Endothelial cell of umbilical vein (primary cell): Measurements from ENCODE around the gene CBLN3. TPM values are rescaled to one million over a fixed set of nuclear protein-coding genes. Genes with fewer than 3 reads are reported as not detected.

Source experiments
- BruUV-seq: library from RNA; stranded (reverse); fragments of 400-500 nt; replicated peaks from 2 replicates; lab custom pipeline; 2021; lab: Mats Ljungman, UMichigan
- CTCF ChIA-PET: fragments of 300-600, 350-600 bp; sonication (Branson Sonifier 250); formaldehyde crosslinking; loops from one replicate; lab custom pipeline; 2021; ENCODE audit warnings: antibody characterized with exemption, inconsistent platforms; lab: Charles Lee
- POLR2A ChIA-PET: fragments of 300-600, 350-600 bp; sonication (Branson Sonifier 250); formaldehyde crosslinking; loops from one replicate; lab custom pipeline; 2021; ENCODE audit warnings: antibody characterized with exemption, inconsistent platforms; lab: Charles Lee
- DNase-seq: peaks from one replicate; pipeline ENCODE4 v3.0.0-alpha.2; 2011; ENCODE audit warnings: low read depth, low spot score
- FAIRE-seq: peaks from 2 replicates; lab custom pipeline; 2011; peaks lifted over from hg19 to GRCh38; lab: Jason Lieb, UNC
- H2AFZ ChIP-seq: 2 replicates; pipeline ENCODE4 v1.6.0; 2012; ENCODE audit warnings: low read depth, low read length, control low read depth, inconsistent platforms
- H3K27ac ChIP-seq: 2 replicates; pipeline ENCODE4 v1.5.1; 2011; ENCODE audit warnings: low read depth, mild to moderate bottlenecking, control low read depth, low read length, moderate library complexity; ENCODE audit not compliant: insufficient read depth
- H3K27me3 ChIP-seq, 2 experiments: 2 replicates each; pipeline versions ENCODE4 v1.6.0 to v1.6.1; 2011; ENCODE audit warnings: low read length in 2 of 2, mixed read lengths in 1 of 2; ENCODE audit not compliant: control insufficient read depth in 2 of 2, insufficient read depth in 2 of 2
- H3K36me3 ChIP-seq, 2 experiments: 2 replicates in 1 of 2; 3 replicates in 1 of 2; pipeline ENCODE4 v1.5.1; 2011; ENCODE audit warnings: low read length in 2 of 2, mild to moderate bottlenecking in 1 of 2, moderate library complexity in 1 of 2; ENCODE audit not compliant: control insufficient read depth in 2 of 2, insufficient read depth in 2 of 2; ENCODE audit errors: extremely low read depth in 1 of 2
- H3K4me1 ChIP-seq: 3 replicates; pipeline ENCODE4 v1.5.1; 2011; ENCODE audit warnings: mild to moderate bottlenecking, low read length; ENCODE audit not compliant: control insufficient read depth, insufficient read depth; ENCODE audit errors: extremely low read depth
- H3K4me2 ChIP-seq: 2 replicates; pipeline ENCODE4 v1.6.1; 2011; ENCODE audit warnings: low read length, control low read depth, mixed read lengths; ENCODE audit not compliant: insufficient read depth
- H3K4me3 ChIP-seq, 3 experiments: fragments of 200-600 bp in 1 of 3; sonication (generic), shearing (Covaris generic) in 1 of 3; replicated peaks in 1 of 3; 2 replicates each; pipeline ENCODE4 v1.5.1; 2011 to 2016; ENCODE audit warnings: control low read depth in 3 of 3, low read length in 3 of 3, mild to moderate bottlenecking in 2 of 3, inconsistent platforms in 1 of 3, low read depth in 1 of 3, moderate library complexity in 1 of 3; ENCODE audit not compliant: insufficient read depth in 1 of 3
- H3K79me2 ChIP-seq: 2 replicates; pipeline ENCODE4 v1.6.0; 2012; ENCODE audit warnings: low read length, inconsistent platforms; ENCODE audit not compliant: control insufficient read depth, insufficient read depth
- H3K9ac ChIP-seq: replicated peaks from 2 replicates; pipeline ENCODE3; 2011; ENCODE audit warnings: low read length, control low read depth; ENCODE audit not compliant: insufficient read depth; ENCODE audit errors: extremely low read depth
- H3K9me1 ChIP-seq: replicated peaks from 3 replicates; pipeline ENCODE4 v1.6.0; 2011; ENCODE audit warnings: mild to moderate bottlenecking, low read length; ENCODE audit not compliant: control insufficient read depth, insufficient read depth; ENCODE audit errors: extremely low read depth
- H3K9me3 ChIP-seq: replicated peaks from 2 replicates; pipeline ENCODE4 v1.5.1; 2012; ENCODE audit warnings: low read length, inconsistent platforms; ENCODE audit not compliant: control insufficient read depth, insufficient read depth
- H4K20me1 ChIP-seq: replicated peaks from 2 replicates; pipeline ENCODE3; 2011; ENCODE audit warnings: mild to moderate bottlenecking, low read length; ENCODE audit not compliant: control insufficient read depth, insufficient read depth; ENCODE audit errors: extremely low read depth
- CTCF ChIP-seq, 2 donors: IDR thresholded peaks; 1 replicate in 1 of 2; 2 replicates in 1 of 2; pipeline ENCODE4 v1.5.1; 2011; ENCODE audit warnings: low read length in 2 of 2, mild to moderate bottlenecking in 2 of 2, moderate library complexity in 2 of 2, control low read depth in 1 of 2, inconsistent platforms in 1 of 2, low read depth in 1 of 2; ENCODE audit not compliant: insufficient read depth in 1 of 2; ENCODE audit errors: extremely low read depth in 1 of 2
- FOS ChIP-seq: IDR thresholded peaks from 2 replicates; pipeline ENCODE4 v1.6.1; 2011; ENCODE audit warnings: mild to moderate bottlenecking, low read length, moderate library complexity, borderline replicate concordance; ENCODE audit not compliant: insufficient read depth
- GATA2 ChIP-seq: IDR thresholded peaks from 2 replicates; pipeline ENCODE4 v1.7.0; 2011; ENCODE audit warnings: low read depth, mild to moderate bottlenecking, moderate library complexity, mixed read lengths, low read length; ENCODE audit not compliant: insufficient read length, insufficient read depth
- JUN ChIP-seq: IDR thresholded peaks from 2 replicates; pipeline ENCODE4 v1.6.1; 2011; ENCODE audit warnings: borderline replicate concordance, low read depth; ENCODE audit not compliant: insufficient read length, insufficient read depth
- MAX ChIP-seq: IDR thresholded peaks from 2 replicates; pipeline ENCODE4 v1.6.1; 2011; ENCODE audit not compliant: insufficient read depth, insufficient read length
- MYC ChIP-seq: IDR thresholded peaks from one replicate; pipeline ENCODE4 v1.6.1; 2011; ENCODE audit warnings: mild to moderate bottlenecking, low read depth, low read length
- POLR2AphosphoS5 ChIP-seq: IDR thresholded peaks from 2 replicates; pipeline ENCODE4 v1.6.1; 2012; ENCODE audit warnings: low read depth, mild to moderate bottlenecking, control low read depth, low read length, moderate library complexity; ENCODE audit not compliant: insufficient read depth
- dilution Hi-C: fragments of 300-500 bp; cut with MboI; formaldehyde crosslinking; loops from one replicate; pipeline ENCODE4 v1.15.0; 2019; ENCODE audit warnings: low sequenced_read_pairs; ENCODE audit not compliant: extremely low pct_ligation_motif_present
- intact Hi-C: fragments of 100-400 bp; cut with micrococcal nuclease; formaldehyde crosslinking; loops from one replicate; pipeline ENCODE4 v1.10.0; 2022
- polyA plus RNA-seq, 4 experiments: library from polyadenylated mRNA; depleted of rRNA in 3 of 4; stranded (reverse) in 3 of 4; unstranded in 1 of 4; fragments of >200 nt; gene quantifications; 2 replicates each; pipeline versions ENCODE4 v1.2.1 to v1.2.3, GENCODE V29; 2011 to 2012; ENCODE audit warnings: missing spikeins in 1 of 4
- total RNA-seq: library from RNA; stranded (reverse); gene quantifications from 2 replicates; pipeline ENCODE4 v1.2.3, GENCODE V29; 2021

Gene CBLN3
- total and polyA plus RNA-seq, 2 donors (not counting 3 experiments of a cell fraction or from before 2014, with no cell fraction given): 7.9 to 8.6 TPM

- DNase-seq (no peak), FAIRE-seq (no peak)
- intact Hi-C loops: no loop called here
- Histone ChIP-seq H3K27ac (no peak overlapping the region), H3K79me2 (no peaks in the 10 kb centered on the region), H3K4me3 (no peak overlapping the region), H3K36me3 (no peaks in the 10 kb centered on the region), H3K4me1 (peaks cover 2% of the 10 kb centered on the region), H3K9me1 (no peaks in the 10 kb centered on the region), H3K4me2 (no peak overlapping the region), H3K27me3 (peaks cover 1 to 11% of the 10 kb centered on the region in 2 experiments), H3K9ac (no peak overlapping the region), H2AFZ (no peak overlapping the region), H4K20me1 (no peaks in the 10 kb centered on the region), H3K9me3 (no peaks in the 10 kb centered on the region)
- BruUV-seq: no TSS peak
- dilution Hi-C loops: no loop called here
- CTCF ChIA-PET: interaction anchor here (2.8 kb wide), 1 partner anchor 47 kb away, joined by 6 read pairs; no protein-coding TSS in a partner anchor
- no peak for TF ChIP-seq GATA2
- no peak for TF ChIP-seq JUN
- POLR2A ChIA-PET: no interaction called here
Measured at GRCh38 chr14:24384169-24384568, 45.3 kb downstream of the CBLN3 start.

- POLR2A ChIA-PET: no interaction called here
Measured at GRCh38 chr14:24382064-24382371, 47.5 kb downstream of the CBLN3 start.

More at GRCh38 chr14:24382064-24382371, 47.5 kb downstream of the CBLN3 start:
- no peak for DNase-seq
- Histone ChIP-seq H3K27ac (no peak overlapping the region), H3K4me2 (no peak overlapping the region), H3K4me1 (no peaks in the 10 kb centered on the region), H4K20me1 (no peaks in the 10 kb centered on the region), H3K79me2 (no peaks in the 10 kb centered on the region), H3K9ac (no peak overlapping the region), H3K27me3 (peaks cover 1 to 8% of the 10 kb centered on the region in 2 experiments), H3K36me3 (peaks cover under 1 to 13% of the 10 kb centered on the region in 2 experiments), H3K9me1 (no peaks in the 10 kb centered on the region), H3K4me3 (no peak overlapping the region), H3K9me3 (no peaks in the 10 kb centered on the region), H2AFZ (no peak overlapping the region)
- BruUV-seq: no TSS peak
- no peak for FAIRE-seq
- TF ChIP-seq POLR2AphosphoS5 (no peak), MAX (no peak), CTCF (IDR thresholded peaks at IDR 0.05; ENCODE audit: extremely low read depth in 1 of 2, insufficient read depth in 1 of 2, low read depth in 1 of 2, low read length in 2 of 2) (no peak), GATA2 (no peak), FOS (no peak), JUN (no peak), MYC (no peak)
- CTCF ChIA-PET: interaction anchor here (0.9 to 2.4 kb wide), 3 partner anchors 16 to 49 kb away, joined by 4 to 12 read pairs (median 8); no protein-coding TSS in a partner anchor
- intact Hi-C loops: no loop called here
- dilution Hi-C loops: no loop called here
